ENCODE measurements around the gene OR5B2.
"Not testable (repeated sequence)": the region's sequence is repeated elsewhere in the genome, so short reads cannot be mapped to it uniquely, and the experiment has no call there.

The OR5B2 gene

DNA sequence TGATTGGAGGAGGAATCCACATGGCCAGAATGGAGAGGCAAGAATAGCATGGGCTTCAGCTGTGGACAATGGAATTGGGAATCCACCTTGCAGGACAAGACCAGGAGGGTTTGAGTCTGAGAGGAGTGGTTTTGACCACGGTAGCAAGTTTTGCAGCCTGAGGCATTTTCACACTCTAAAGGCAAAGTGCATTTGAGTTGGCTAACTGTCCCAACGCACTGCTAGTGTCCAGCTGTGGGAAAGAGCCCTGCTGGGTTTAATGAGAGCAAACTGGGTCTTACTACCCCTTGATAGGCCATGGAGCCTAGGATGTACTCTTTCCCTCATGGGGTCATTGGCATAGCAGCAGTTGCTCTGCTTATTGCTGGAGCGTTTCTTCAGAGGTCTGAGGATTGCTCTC lies at the start of gene OR5B2:
Gene OR5B2, minus strand, starts transcription at position 101 of the 400 bp plus-strand sequence. CDS start 4,860 bp downstream, outside the sequence.
- DNase-seq, result no peak

DNA sequence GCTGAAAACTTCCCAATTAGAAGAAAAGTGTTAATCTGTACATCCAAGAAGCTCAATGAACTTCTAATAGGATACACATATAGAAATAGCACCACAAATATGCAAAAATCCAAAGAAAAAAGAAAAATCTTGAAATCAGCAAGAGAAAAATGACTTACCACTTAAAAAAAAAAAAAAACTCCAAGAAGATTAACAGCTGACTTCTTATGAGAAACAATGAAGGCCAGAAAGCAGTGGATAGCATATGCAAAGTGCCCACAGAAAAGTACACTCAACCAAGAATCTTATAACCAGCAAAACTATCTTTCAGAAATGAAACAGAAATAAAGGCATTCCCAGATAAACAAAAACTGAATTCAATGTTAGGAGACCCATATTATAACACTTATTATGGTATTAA lies 44.0 kb upstream of the OR5B2 start:
- no peak for DNase-seq

DNA sequence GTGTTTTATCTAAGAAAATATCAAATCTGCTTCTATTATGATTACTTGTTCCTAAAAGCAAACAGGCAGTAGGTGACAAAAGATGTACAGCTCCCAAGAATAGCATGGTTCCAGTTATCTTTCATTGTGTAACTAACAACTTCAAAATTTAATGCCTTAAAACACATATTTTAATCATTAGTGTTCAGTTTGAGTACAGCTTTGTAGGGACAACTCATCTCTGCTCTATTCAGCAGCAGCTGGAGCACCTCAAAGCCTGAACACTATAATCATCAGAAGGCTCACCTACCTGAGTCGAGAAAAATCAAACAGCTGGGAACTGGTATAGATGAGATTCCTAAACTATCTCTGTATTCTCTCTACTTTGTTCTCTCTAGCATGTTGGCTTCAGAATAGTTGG lies 38.4 kb upstream of the OR5B2 start:
- no peak for DNase-seq

DNA sequence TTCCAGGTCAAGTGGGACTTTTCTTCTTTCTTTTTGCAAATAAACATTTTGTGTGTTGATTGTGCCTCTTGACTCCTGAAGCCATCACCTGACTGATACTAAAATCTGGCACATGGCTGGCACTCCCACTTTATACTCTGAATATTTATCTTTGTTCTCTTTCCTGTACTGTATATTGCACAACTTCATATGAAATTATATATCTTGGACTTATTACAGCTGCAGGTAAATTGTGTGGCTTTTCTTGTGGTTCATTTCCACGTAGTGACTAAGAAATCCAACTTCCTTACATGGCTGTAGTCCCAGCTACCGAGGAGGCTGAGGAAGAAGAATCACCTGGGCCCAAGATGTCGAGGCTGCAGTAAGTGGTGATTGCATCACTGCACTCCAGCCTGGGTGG lies 37.8 kb upstream of the OR5B2 start:
- no peak for DNase-seq

DNA sequence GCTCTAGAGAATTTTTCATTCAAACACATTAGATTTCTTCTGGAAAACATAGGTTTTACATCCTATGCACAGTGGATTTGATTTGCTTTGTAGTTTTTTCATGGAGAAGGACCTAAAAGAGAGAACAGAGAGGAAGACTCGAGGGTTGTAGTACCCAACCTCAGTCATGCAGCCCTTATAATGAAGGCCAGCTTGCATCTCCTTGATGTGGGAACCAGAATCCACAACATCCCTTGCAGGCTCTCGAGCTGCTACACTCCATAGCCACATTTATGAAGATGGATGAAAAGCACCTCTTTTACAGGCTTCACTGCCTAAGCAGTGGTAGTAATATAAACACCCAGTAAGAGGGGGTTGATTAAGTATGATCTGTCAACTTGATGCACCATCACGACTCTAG lies 23.7 kb upstream of the OR5B2 start:
- no peak for DNase-seq

DNA sequence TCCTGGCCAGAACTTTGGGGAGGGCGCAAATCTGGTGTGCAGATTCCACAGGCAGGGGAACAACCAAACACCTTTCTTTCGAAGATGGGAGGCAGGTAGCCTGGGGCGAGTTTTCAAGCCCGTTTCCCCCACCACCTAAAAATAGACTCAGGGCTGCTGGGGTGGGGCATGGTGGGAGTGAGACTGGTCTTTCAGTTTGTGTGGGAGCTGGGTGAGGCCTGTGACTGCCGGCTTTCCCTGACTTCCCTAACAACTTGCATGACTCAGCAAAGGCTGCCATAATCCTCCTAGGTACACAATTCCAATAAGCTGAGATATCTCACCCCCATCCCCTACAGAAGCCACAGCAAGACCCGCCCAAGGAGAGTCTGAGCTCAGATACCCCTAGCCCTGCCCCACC lies 18.4 kb upstream of the OR5B2 start:
- DNase-seq, result no peak

DNA sequence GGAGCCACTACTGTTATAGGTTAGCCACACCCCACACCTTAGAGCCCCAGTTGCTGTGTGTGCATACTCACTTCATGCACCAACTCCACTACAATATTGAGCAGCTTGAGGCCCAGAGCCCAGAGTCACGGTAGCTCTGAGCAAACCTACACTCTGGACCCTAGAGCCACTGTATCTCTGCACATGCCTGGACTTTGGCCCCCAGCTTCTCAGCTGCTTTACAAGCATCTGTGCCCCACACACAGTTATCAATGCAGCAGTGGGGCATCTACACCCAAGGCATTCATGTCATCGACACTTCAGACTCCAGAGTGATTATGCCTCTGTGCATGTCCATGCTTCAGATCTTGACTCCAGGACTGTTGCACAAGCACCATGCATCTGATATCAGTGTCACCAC lies 16.4 kb upstream of the OR5B2 start:
- DNase-seq, result no peak

DNA sequence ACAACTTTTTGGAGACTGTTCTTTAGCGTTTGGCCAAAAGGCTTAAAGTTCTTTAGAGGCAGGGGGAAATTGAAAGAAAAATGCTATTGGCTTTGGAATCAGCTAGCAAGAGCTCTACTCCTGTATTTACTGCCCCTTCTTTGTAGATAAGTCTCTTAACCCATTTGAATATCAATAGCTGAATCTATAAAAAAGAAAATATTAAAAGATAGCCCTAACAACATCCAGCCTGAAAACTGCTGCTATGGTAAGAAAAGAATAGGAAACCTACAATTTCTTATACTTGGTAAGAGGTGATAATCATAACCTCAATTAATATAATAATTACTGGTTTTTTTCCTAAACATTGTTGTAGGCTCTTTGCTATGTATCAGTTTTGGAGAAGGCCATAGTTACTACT lies 14.2 kb upstream of the OR5B2 start, which contains the start of gene OR5B12:
Gene OR5B12, minus strand, starts transcription at position 101 of the 400 bp plus-strand sequence. CDS start 2,085 bp downstream, outside the sequence.
- no peak for DNase-seq

DNA sequence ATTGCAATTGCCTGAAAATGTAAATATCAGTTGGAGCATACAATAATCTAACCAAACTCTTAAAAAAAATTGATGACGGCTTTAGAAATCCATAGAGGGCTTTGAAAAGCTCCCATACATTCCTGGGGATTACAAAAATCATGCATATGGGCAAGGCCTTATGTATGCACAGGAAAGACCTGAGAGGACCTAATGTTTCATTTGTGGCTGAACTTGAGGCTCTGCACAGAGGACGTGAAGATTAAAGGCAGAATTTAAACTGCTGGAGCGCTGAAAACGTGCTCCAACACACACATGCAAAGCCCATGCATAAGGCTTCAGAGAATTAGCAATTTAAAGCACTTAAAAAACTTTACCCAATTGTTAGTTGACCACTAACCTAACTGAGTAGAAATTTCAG lies 10.6 kb upstream of the OR5B2 start:
- no peak for DNase-seq

DNA sequence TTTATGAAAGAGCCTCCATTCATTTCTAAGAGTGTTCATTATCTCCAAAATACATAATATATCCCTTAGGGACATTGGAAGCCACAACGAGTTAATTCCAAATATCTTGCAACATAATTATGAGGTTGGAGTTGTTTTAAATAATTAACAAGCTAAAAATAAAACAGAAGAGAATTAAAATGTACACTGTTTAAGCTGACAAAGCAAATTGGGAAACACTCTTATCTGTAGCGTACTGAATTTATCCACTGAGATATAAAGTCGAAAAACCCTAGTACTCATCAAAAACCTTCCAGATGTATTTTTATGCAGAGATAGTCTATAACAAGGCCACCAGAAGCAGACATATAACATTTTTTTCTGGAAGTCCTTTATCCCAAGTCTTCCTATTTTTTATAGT lies 6.3 kb upstream of the OR5B2 start:
- no peak for DNase-seq

DNA sequence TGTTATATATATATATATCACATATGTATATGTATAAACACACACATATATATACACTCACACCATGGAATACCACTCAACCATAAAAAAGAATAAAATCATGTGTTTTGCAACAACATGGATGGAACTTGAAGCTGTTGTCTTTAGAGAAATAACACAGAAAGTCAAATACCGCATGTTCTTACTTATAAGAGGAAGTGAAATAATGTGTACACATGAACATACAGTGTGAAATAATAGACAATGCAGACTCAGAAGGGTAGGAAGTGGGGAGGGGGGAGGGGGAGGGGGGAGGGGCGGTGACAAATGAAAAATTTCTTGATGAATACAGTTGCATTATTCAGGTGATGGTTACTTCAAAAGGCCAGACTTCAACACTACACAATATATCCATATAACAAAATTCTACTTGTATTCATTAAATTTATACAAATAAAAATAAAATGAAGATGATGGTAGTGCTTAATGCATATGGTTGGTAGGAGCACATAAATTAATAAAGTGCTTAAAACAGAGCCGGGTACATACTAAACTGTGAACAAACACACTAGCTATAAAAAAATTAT lies 5.8 kb upstream of the OR5B2 start:
- DNase-seq, result no peak

DNA sequence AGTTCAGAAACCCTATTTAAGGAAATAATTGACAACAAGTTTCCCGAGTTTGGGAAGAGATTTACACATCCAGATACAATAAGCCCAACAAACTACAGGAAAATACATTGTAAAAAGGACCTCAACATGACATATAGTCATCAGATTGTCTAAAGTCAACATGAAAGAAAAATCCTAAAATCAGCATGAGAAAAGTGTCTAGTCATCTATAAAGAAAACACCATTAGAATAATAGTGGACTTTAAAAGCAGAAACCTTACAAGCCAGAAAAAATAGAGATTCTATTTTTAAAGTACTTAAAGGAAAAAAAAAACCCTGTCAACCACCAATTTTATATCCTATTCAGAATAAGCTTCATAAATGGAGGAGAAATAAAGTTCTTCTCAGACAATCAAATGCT lies 1.4 kb upstream of the OR5B2 start:
- DNase-seq, result no peak

DNA sequence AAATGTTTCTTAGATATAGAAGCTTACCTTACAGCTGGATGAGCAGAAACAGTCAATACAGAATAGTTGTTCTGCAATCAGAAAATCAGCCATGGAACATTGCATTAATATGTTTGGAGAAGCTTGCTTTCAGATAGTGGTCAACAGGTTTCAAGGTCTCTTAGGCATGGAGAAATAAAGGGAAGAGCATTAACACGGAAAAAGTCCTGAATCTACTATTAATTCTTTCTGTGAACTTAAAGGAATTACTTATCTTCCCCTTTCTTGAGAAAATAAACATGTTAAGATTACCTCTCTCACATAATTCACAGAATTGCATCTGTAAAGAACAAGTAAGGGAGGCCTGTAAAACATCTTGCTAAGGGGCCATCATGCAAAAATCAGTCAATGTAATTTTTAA lies 21.1 kb downstream of the OR5B2 start, which contains the start of gene OR5B3:
Gene OR5B3, minus strand, starts transcription at position 101 of the 400 bp plus-strand sequence. CDS start 3,465 bp downstream, outside the sequence.
- no peak for DNase-seq

DNA sequence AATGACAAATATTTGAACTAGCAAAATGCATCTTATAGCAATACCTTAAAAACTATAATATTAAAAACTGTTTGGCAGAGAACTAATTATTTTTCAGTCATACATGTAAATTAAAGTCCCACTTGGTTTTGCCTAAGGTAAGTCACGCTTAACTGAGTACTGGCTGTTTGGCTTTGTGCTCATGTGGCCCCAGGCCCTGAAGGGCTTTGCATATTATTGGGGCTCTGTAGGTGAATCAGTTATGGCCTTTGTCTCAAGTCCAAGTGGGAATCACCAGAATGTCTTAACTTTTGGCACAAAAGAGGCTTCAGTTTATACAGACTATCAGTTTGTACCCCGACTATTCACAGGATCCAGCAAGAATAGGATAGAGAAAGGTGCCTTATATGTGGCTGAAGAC lies 28.3 kb downstream of the OR5B2 start:
- DNase-seq, result not testable (repeated sequence)

DNA sequence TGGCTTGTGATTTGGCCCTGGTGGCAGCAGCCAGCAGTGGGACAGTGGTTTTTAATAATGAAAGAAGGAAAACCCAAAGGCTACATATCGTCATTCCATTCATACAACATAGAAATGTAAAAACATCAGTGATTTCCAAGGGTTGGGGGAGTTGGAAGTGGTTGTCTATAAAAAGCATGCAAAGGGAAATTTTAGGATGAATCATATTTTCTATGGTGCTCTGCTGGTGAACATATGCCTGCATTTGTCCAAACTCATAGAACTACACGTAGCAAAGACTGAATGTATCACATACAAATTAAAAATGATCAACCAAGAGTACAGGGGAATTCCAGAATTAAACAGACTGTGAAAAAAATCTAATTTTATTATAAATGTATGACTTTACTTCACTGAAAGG lies 32.3 kb downstream of the OR5B2 start:
- no peak for DNase-seq

DNA sequence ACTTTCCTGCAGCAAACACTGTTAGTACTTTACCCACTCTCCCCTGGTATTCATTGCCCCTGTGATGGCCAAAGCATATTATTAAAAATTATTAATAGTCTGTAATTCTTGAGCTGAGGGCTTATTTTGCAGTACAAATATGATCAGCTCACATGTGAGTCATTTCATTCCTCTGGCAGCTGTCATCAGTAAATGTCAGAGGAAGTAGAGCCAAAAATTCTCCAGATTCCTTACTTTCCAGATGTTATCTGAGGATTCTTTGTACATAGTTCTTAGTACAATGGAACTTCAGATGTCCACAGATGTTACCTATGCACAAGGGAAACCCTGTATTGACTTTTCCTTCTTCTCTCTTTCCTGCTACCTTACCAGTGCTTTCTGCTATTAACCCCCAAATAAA lies 33.7 kb downstream of the OR5B2 start:
- no peak for DNase-seq

DNA sequence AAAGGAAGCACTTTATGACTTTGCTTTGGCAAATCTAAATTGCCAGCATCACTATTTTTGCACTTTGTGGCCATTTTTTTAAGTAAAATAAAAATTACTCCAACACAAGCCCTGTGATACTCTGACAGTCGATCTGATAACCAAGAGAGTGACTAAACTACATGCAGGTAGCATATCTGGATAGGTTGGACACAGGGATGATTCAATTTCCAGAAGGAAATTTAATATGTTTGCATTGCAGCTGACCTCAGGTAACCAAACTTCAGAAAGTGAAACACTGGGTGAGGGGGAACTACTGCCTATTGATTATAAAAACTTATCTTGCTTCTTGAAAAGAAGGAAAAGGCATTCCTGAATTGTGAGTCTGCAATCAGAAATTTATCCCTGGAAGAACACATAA lies 35.2 kb downstream of the OR5B2 start:
- no peak for DNase-seq

DNA sequence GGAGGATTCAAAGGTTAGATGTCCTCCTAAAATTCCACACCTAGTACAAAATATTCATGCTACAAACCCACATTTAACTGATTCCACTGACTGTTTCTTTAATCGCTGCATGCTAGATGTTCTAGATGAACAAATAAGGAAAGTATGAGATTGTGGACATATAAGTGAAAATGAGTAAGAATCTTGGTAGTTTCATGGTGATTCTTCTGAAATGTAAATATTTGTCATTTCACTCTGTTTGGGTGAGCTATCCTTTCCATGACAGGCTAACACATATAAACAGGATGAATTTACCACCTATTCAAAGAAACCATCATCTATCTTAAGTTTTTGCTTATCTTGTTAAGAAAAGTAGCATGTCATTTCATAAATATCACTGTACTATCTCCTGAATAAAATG lies 36.0 kb downstream of the OR5B2 start:
- no peak for DNase-seq

DNA sequence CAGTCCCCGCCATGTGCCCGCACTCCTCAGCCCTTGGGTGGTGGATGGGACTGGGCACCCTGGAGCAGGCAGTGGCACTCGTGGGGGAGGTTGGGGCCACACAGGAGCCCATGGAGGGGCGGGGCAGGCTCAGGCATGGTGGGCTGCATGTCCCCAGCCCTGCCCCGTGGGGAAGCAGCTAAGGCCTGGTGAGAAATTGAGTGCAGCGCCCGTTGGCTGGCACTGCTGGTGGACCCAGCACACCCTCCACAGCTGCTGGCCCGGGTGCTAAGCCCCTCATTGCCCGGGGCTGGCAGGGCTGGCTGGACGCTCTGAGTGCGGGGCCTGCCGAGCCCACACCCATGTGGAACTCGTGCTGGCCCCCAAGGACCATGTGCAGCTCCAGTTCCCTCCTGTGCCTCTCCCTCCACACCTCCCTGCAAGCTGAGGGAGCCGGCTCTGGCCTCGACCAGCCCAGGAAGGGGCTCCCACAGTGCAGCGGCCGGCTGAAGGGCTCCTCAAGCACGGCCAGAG lies 37.3 kb downstream of the OR5B2 start:
- no peak for DNase-seq

Data from stimulated activated CD4-positive, alpha-beta T cell treated with anti-CD3 and anti-CD28 coated beads, Interleukin-2, amount 100 ng/mL, for 24 hours (primary cell).